H1 (cell line): Measurements from ENCODE around the gene ZIC1. TPM values are rescaled to one million over a fixed set of nuclear protein-coding genes. Genes with fewer than 3 reads are reported as not detected.

Experiments
- ATF2 ChIP-seq: IDR thresholded peaks from 2 replicates; pipeline ENCODE4 v1.6.1; 2012; ENCODE audit warnings: low read length, inconsistent platforms
- CEBPB ChIP-seq: IDR thresholded peaks from 2 replicates; pipeline ENCODE4 v1.6.1; 2012; ENCODE audit warnings: low read depth, low read length
- EZH2 ChIP-seq: fragments of 200-600 bp; sonication (generic); IDR thresholded peaks from 2 replicates; pipeline ENCODE4 v1.7.1; 2012; ENCODE audit warnings: low read depth, mild to moderate bottlenecking, moderate library complexity, low read length, inconsistent platforms; ENCODE audit not compliant: severe bottlenecking
- KDM4A ChIP-seq: IDR thresholded peaks from one replicate; pipeline ENCODE4 v1.7.1; 2012; ENCODE audit warnings: low read depth, mild to moderate bottlenecking, moderate library complexity, low read length, inconsistent platforms; ENCODE audit not compliant: severe bottlenecking
- SIRT6 ChIP-seq: IDR thresholded peaks from one replicate; pipeline ENCODE4 v1.7.1; 2012; ENCODE audit warnings: low read length, inconsistent platforms
- TEAD4 ChIP-seq: IDR thresholded peaks from 2 replicates; pipeline ENCODE4 v1.6.1; 2012; ENCODE audit warnings: low read depth, low read length, inconsistent platforms, mixed read lengths
- YY1 ChIP-seq: IDR thresholded peaks from 2 replicates; pipeline ENCODE4 v1.6.1; 2011; ENCODE audit warnings: low read depth, mild to moderate bottlenecking, low read length
- polyA plus RNA-seq, 7 experiments: library from polyadenylated mRNA; depleted of rRNA in 3 of 7; stranded (reverse) in 5 of 7; unstranded in 2 of 7; fragments of >200 nt in 5 of 7; fragments of 200-250 nt in 2 of 7; gene quantifications; 1 replicate in 5 of 7; 2 replicates in 1 of 7; 4 replicates in 1 of 7; pipeline versions ENCODE4 v1.2.1 to v1.2.3, GENCODE V29; 2011 to 2013; ENCODE audit warnings: missing spikeins in 2 of 7, mixed read lengths in 2 of 7
- total RNA-seq: library from RNA; stranded (reverse); fragmentation: NEBNext Ultra II Directional; extraction: Animal tissue kit (Norgen Biotek cat#: 25700); gene quantifications from 2 replicates; pipeline ENCODE4 v1.2.1, GENCODE V29; 2021
- TF ChIP-seq, protein P1 (sequence below): fragments of 300-600 bp; sonication (generic); IDR thresholded peaks from 2 replicates; pipeline ENCODE4 v1.7.1; 2012; ENCODE audit warnings: low read length, moderate library complexity, mild to moderate bottlenecking, inconsistent platforms; ENCODE audit not compliant: insufficient replicate concordance

ZIC1 gene
- total and polyA plus RNA-seq, 2 of the 8 experiments (the other 6 are each of a cell fraction or from before 2014, with no cell fraction given), result 0.80 to 2.2 TPM

DNA sequence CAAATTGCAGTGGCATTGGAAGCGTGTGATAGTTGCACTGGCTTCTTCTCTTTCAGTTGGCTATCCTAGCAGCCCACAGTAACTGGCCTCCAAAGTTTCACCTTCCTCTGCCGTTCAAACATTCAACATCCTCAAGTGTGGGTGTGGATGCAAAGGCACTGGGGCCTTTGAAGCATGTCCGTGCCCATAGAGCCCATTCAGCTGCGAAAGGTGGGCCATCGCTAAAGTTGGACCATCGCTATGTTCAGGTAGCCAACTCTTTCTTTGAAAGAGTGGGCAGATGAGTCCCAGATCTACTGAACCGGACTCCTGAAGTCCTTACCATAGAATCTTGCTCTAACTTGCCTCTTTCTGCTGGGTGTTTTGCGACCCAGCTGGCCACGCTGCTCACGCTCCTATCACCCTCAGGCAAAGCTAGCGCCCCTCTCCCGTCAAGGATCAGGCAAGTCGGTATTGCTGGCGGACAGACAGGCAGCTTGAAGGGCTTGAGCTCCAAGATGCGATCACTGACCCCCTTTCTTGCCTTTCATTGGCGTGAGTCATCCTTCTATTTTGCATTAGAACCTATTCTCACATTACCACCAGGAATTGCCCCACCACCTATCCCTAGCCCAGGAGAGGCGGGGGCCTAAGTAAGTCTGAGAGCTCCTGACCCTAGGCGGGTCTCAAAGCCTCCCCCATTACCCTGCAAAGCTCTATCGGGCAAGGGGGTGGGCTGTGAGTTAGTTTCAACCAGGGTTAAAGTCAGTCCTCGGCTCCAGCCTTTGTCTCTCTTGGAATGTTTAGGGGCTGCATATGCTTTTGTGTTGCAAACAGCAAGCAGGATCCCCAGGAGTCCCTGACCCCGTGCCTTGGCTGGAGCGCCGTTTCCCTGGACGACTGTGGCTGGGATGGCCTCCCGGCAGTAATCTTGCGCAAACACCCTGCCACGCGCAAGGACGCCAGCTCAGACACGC is 31.5 kb upstream of the ZIC1 start (continued):
- TF ChIP-seq YY1, result no peak
- TF ChIP-seq EZH2, result peak; percentile 79
- peak; percentile 93 for TF ChIP-seq TEAD4
- TF ChIP-seq, protein P1, sequence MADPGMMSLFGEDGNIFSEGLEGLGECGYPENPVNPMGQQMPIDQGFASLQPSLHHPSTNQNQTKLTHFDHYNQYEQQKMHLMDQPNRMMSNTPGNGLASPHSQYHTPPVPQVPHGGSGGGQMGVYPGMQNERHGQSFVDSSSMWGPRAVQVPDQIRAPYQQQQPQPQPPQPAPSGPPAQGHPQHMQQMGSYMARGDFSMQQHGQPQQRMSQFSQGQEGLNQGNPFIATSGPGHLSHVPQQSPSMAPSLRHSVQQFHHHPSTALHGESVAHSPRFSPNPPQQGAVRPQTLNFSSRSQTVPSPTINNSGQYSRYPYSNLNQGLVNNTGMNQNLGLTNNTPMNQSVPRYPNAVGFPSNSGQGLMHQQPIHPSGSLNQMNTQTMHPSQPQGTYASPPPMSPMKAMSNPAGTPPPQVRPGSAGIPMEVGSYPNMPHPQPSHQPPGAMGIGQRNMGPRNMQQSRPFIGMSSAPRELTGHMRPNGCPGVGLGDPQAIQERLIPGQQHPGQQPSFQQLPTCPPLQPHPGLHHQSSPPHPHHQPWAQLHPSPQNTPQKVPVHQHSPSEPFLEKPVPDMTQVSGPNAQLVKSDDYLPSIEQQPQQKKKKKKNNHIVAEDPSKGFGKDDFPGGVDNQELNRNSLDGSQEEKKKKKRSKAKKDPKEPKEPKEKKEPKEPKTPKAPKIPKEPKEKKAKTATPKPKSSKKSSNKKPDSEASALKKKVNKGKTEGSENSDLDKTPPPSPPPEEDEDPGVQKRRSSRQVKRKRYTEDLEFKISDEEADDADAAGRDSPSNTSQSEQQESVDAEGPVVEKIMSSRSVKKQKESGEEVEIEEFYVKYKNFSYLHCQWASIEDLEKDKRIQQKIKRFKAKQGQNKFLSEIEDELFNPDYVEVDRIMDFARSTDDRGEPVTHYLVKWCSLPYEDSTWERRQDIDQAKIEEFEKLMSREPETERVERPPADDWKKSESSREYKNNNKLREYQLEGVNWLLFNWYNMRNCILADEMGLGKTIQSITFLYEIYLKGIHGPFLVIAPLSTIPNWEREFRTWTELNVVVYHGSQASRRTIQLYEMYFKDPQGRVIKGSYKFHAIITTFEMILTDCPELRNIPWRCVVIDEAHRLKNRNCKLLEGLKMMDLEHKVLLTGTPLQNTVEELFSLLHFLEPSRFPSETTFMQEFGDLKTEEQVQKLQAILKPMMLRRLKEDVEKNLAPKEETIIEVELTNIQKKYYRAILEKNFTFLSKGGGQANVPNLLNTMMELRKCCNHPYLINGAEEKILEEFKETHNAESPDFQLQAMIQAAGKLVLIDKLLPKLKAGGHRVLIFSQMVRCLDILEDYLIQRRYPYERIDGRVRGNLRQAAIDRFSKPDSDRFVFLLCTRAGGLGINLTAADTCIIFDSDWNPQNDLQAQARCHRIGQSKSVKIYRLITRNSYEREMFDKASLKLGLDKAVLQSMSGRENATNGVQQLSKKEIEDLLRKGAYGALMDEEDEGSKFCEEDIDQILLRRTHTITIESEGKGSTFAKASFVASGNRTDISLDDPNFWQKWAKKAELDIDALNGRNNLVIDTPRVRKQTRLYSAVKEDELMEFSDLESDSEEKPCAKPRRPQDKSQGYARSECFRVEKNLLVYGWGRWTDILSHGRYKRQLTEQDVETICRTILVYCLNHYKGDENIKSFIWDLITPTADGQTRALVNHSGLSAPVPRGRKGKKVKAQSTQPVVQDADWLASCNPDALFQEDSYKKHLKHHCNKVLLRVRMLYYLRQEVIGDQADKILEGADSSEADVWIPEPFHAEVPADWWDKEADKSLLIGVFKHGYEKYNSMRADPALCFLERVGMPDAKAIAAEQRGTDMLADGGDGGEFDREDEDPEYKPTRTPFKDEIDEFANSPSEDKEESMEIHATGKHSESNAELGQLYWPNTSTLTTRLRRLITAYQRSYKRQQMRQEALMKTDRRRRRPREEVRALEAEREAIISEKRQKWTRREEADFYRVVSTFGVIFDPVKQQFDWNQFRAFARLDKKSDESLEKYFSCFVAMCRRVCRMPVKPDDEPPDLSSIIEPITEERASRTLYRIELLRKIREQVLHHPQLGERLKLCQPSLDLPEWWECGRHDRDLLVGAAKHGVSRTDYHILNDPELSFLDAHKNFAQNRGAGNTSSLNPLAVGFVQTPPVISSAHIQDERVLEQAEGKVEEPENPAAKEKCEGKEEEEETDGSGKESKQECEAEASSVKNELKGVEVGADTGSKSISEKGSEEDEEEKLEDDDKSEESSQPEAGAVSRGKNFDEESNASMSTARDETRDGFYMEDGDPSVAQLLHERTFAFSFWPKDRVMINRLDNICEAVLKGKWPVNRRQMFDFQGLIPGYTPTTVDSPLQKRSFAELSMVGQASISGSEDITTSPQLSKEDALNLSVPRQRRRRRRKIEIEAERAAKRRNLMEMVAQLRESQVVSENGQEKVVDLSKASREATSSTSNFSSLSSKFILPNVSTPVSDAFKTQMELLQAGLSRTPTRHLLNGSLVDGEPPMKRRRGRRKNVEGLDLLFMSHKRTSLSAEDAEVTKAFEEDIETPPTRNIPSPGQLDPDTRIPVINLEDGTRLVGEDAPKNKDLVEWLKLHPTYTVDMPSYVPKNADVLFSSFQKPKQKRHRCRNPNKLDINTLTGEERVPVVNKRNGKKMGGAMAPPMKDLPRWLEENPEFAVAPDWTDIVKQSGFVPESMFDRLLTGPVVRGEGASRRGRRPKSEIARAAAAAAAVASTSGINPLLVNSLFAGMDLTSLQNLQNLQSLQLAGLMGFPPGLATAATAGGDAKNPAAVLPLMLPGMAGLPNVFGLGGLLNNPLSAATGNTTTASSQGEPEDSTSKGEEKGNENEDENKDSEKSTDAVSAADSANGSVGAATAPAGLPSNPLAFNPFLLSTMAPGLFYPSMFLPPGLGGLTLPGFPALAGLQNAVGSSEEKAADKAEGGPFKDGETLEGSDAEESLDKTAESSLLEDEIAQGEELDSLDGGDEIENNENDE, result peak; percentile 59
- peak; percentile 58 for TF ChIP-seq KDM4A
- TF ChIP-seq CEBPB, result peak; percentile 90
- TF ChIP-seq ATF2, result no peak
- no peak for TF ChIP-seq SIRT6
